HCT116 (cell line): ENCODE data around the gene RAPSN.

ENCODE experiments used
- EZH2 ChIP-seq: fragments of 200-600 bp; sonication (generic); IDR thresholded peaks from 2 replicates; pipeline ENCODE4 v1.6.1; 2017; ENCODE audit warnings: antibody characterized with exemption, mixed run types
- EZH2phosphoT487 ChIP-seq: fragments of 200-600 bp; IDR thresholded peaks from 2 replicates; pipeline ENCODE4 v1.6.1; 2018; ENCODE audit warnings: antibody characterized with exemption, borderline replicate concordance
- JUND ChIP-seq: IDR thresholded peaks from 2 replicates; pipeline ENCODE4 v1.6.1; 2012
- SIN3A ChIP-seq: IDR thresholded peaks from 2 replicates; pipeline ENCODE4 v1.6.1; 2012; ENCODE audit warnings: low read depth
- TCF7L2 ChIP-seq: IDR thresholded peaks from 2 replicates; pipeline ENCODE4 v1.7.0; 2011; ENCODE audit warnings: borderline replicate concordance, inconsistent platforms; ENCODE audit not compliant: insufficient read depth, insufficient read length; ENCODE audit errors: extremely low read depth
- TF ChIP-seq, protein P1 (sequence below), 3 experiments: fragments of 200-600 bp in 1 of 3; sonication (generic) in 1 of 3; IDR thresholded peaks in 2 of 3; conservative IDR thresholded peaks in 1 of 3; 2 replicates each; pipeline ENCODE4 v1.5.1; 2012 to 2017; ENCODE audit warnings: low read depth in 2 of 3, low read length in 2 of 3, antibody characterized with exemption in 1 of 3, borderline replicate concordance in 1 of 3, control low read depth in 1 of 3, mild to moderate bottlenecking in 1 of 3, mixed read lengths in 1 of 3, mixed run types in 1 of 3, moderate library complexity in 1 of 3; ENCODE audit not compliant: insufficient read depth in 1 of 3
- TF ChIP-seq, protein P2 (sequence below): IDR thresholded peaks from 2 replicates; pipeline ENCODE4 v1.6.1; 2012

DNA sequence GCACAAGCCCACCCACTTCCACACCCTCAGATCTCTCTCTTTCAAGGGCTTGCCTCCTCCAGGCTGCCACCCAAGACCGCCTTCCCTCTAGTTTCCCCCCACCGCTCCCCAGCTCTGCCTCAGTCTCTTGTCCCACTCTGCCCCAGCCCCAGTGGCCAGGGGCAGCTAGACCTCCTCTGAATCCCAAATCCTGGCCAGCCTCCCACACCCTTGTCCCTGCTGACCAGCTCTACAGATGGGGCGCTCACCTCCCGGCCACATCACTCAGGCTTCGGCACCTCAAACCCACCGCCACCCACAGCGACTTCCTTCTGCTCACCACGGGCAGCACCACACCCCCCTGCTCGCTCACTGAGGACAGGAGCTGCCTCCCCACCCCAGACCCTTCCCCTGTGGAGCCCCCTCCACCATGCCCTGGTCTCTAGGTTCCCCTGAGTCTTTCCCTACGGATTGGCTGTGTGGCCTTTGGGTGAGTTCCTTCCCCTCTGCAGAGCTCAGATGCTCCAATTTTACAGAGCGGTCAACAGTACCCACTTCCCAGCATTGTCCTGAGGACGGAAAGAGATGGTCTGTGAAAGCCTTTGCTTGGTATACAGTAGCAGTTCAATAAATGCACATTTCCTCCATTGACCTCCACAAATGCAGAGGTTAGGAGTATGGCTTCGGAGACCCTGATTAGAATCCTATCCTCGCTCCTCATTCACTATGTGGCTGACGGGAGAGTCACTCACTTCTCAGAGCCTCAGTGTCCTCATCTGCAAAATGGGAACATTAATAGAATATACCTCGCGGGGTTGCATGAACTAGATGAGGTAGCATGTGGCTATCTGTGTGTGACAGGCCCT is 59.1 kb downstream of the RAPSN start:
- no peak for TF ChIP-seq TCF7L2
- TF ChIP-seq, protein P1, sequence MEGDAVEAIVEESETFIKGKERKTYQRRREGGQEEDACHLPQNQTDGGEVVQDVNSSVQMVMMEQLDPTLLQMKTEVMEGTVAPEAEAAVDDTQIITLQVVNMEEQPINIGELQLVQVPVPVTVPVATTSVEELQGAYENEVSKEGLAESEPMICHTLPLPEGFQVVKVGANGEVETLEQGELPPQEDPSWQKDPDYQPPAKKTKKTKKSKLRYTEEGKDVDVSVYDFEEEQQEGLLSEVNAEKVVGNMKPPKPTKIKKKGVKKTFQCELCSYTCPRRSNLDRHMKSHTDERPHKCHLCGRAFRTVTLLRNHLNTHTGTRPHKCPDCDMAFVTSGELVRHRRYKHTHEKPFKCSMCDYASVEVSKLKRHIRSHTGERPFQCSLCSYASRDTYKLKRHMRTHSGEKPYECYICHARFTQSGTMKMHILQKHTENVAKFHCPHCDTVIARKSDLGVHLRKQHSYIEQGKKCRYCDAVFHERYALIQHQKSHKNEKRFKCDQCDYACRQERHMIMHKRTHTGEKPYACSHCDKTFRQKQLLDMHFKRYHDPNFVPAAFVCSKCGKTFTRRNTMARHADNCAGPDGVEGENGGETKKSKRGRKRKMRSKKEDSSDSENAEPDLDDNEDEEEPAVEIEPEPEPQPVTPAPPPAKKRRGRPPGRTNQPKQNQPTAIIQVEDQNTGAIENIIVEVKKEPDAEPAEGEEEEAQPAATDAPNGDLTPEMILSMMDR (IDR thresholded peaks at IDR 0.05 in 2 of 3, conservative IDR thresholded peaks at IDR 0.05 in 1 of 3; ENCODE audit: borderline replicate concordance in 1 of 3, insufficient read depth in 1 of 3, low read depth in 2 of 3, low read length in 2 of 3) = no peak
- TF ChIP-seq, protein P2, sequence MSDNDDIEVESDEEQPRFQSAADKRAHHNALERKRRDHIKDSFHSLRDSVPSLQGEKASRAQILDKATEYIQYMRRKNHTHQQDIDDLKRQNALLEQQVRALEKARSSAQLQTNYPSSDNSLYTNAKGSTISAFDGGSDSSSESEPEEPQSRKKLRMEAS = no peak
- TF ChIP-seq JUND = no peak
- no peak for TF ChIP-seq EZH2phosphoT487
- TF ChIP-seq SIN3A = no peak
- no peak for TF ChIP-seq EZH2
